K562 (cell line): ENCODE measurements around the gene DNPEP. TPM values are rescaled to one million over a fixed set of nuclear protein-coding genes. Genes with fewer than 3 reads are reported as not detected.

ENCODE experiments used
- ADNP ChIP-seq: fragments of 200-800 bp; sonication (Bioruptor generic); IDR thresholded peaks from 2 replicates; pipeline ENCODE4 v1.6.1; 2016; ENCODE audit warnings: missing genetic modification characterization, missing compliant biosample characterization
- BMI1 ChIP-seq: fragments of 150-350 bp; IDR thresholded peaks from 2 replicates; pipeline ENCODE4 v1.6.1; 2014; ENCODE audit warnings: low read length
- DLX4 ChIP-seq: fragments of 250-450 bp; sonication (Bioruptor Pico); IDR thresholded peaks from 2 replicates; pipeline ENCODE4 v1.6.1; 2021; ENCODE audit warnings: mild to moderate bottlenecking
- ETS1 ChIP-seq: conservative IDR thresholded peaks from 2 replicates; pipeline ENCODE4 v1.6.1; 2011; ENCODE audit warnings: low read depth, mild to moderate bottlenecking, low read length; ENCODE audit not compliant: control insufficient read depth
- FOXK1 ChIP-seq: sonication (generic); formaldehyde crosslinking; IDR thresholded peaks from 2 replicates; pipeline ENCODE4 v1.8.0; 2022; ENCODE audit warnings: missing genetic modification reagents, mild to moderate bottlenecking, borderline replicate concordance
- HNRNPH1 ChIP-seq: fragments of 200-400 bp; formaldehyde crosslinking; optimal IDR thresholded peaks from 2 replicates; pipeline ENCODE3; 2017; ENCODE audit warnings: low read depth, mild to moderate bottlenecking, low read length, moderate library complexity
- MYC ChIP-seq, 2 experiments: fragments of 250-450 bp in 1 of 2; sonication (Bioruptor Pico) in 1 of 2; IDR thresholded peaks; 2 replicates each; pipeline versions ENCODE4 v1.5.1 to v1.6.1; 2012 to 2021; ENCODE audit warnings: low read depth in 2 of 2, borderline replicate concordance in 1 of 2, improper control_type of control experiment in 1 of 2, low read length in 1 of 2, mild to moderate bottlenecking in 1 of 2, moderate library complexity in 1 of 2
- SRSF3 ChIP-seq: fragments of 200-400 bp; formaldehyde crosslinking; IDR thresholded peaks from 2 replicates; pipeline ENCODE4 v1.6.1; 2016; ENCODE audit warnings: mild to moderate bottlenecking, low read length, moderate library complexity; ENCODE audit not compliant: insufficient read depth
- ZBTB5 ChIP-seq: fragments of 450-650 bp; IDR thresholded peaks from 2 replicates; pipeline ENCODE4 v1.6.1; 2017; ENCODE audit warnings: antibody characterized with exemption
- ZNF174 ChIP-seq: fragments of 250-450 bp; sonication (Bioruptor Pico); IDR thresholded peaks from 2 replicates; pipeline ENCODE4 v1.4.0; 2020; ENCODE audit warnings: mild to moderate bottlenecking
- ZNF274 ChIP-seq: IDR thresholded peaks from 2 replicates; pipeline ENCODE4 v1.6.1; 2011; ENCODE audit warnings: low read depth, mild to moderate bottlenecking, low read length, moderate library complexity, borderline replicate concordance
- ZNF780A ChIP-seq: fragments of 250-450 bp; sonication (Bioruptor Pico); IDR thresholded peaks from 2 replicates; pipeline ENCODE4 v1.5.0; 2021; ENCODE audit warnings: mild to moderate bottlenecking
- polyA plus RNA-seq, 8 experiments: library from polyadenylated mRNA; depleted of rRNA in 4 of 8; stranded (reverse) in 5 of 8; unstranded in 3 of 8; fragments of >200 nt; fragmentation: Nextera tagmentation in 2 of 8; fragmentation: Illumina TruSeq in 1 of 8; extraction: Ambion mirVana in 2 of 8; extraction: Trizol in 1 of 8; gene quantifications; 2 replicates each; pipeline versions ENCODE4 v1.2.1 to v1.2.3, GENCODE V29; 2011 to 2014; ENCODE audit warnings: inconsistent platforms in 1 of 8, missing spikeins in 1 of 8
- total RNA-seq, 7 experiments: library from RNA; depleted of rRNA in 6 of 7; stranded (reverse); fragments of >200 nt in 6 of 7; fragmentation: Illumina TruSeq in 2 of 7; extraction: Trizol in 2 of 7; gene quantifications; 2 replicates each; pipeline versions ENCODE4 v1.2.1 to v1.2.3, GENCODE V29; 2011 to 2021; ENCODE audit warnings: low replicate concordance in 1 of 7

Gene DNPEP
- total and polyA plus RNA-seq, 9 of the 15 experiments (the other 6 are each of a cell fraction or from before 2014, with no cell fraction given): 34.6 to 71.4 (median 45.5) TPM

GRCh38 chr2:219362072-219362471 lies 25.6 kb downstream of the DNPEP start (continued):
- TF ChIP-seq ETS1 (no peak), ZNF274 (no peak), FOXK1 (CRISPR knock-in tag) (no peak), SRSF3 (no peak), ZNF780A (no peak), DLX4 (CRISPR knock-in tag) (no peak), ADNP (no peak), ZNF174 (CRISPR knock-in tag) (no peak), BMI1 (no peak), HNRNPH1 (no peak), ZBTB5 (no peak), MYC (IDR thresholded peaks at IDR 0.05; ENCODE audit: low read depth, low read length) (no peak), MYC (CRISPR knock-in tag; IDR thresholded peaks at IDR 0.05; ENCODE audit: borderline replicate concordance, low read depth) (no peak)
